Measurements from ENCODE around the gene CRYGB. TPM values are rescaled to one million over a fixed set of nuclear protein-coding genes. Genes with fewer than 3 reads are reported as not detected.

Gene CRYGB, protein sequence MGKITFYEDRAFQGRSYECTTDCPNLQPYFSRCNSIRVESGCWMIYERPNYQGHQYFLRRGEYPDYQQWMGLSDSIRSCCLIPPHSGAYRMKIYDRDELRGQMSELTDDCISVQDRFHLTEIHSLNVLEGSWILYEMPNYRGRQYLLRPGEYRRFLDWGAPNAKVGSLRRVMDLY
- 254 TPM for total RNA-seq

DNA sequence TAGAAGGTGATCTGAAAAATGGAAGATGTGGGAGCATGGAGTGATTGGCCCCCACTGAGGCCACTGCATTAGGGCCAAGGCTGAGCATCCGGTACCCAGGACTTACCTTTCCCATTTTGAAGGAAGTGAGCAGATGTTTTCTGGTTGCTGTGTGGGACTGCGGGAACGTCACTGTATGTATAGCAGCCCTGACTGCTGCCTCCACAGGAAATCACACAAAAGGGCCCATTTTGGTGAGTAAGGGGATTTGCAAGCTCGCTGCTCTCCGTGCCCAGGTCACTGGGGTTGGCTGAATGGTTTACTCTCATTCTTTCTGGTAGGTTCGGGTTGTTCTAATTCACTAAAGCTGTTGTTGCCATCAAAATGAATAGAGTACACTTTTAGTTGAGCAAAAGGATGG is at the start of gene CRYGB:
TSS of gene CRYGB (minus strand) at position 153 of the 400 bp plus-strand sequence. CDS start at position 115, 38 bp downstream.

DNA sequence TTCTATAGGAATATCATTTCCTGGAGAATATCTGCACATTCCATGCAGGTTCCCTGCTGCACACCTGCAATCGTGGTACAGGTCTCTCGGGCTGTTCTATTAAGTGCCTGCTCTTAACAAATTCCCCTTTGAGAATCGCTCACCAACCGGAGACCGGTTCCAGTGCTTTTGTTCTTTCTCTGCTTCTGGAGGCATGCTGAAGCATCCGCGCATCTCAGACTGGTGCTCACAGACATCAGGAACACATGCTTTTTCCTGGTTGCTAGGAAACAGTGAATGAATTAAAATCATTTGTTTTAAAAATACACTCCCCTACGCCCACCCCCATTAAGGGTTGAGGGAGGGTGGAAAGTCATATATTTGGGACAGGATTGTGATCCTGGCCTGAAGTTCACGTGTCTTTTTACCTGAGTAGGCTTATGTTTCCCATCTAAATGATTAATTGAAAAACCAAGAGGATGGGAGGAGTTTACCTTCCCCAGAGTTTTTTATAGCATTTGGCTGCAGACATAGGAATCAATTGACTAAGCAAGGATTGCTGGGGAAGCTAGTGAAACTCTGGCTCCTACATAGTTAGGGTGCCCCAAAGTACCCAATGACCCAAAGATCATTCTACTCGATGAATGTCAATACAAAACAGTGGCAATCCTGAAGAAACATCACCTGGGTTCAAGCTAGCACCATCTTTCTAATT is 44.0 kb upstream of the CRYGB start, which contains the start of gene C2orf80:
TSS of gene C2orf80 (minus strand) at position 221 of the 694 bp plus-strand sequence. CDS start 3,044 bp downstream, outside the sequence.

DNA sequence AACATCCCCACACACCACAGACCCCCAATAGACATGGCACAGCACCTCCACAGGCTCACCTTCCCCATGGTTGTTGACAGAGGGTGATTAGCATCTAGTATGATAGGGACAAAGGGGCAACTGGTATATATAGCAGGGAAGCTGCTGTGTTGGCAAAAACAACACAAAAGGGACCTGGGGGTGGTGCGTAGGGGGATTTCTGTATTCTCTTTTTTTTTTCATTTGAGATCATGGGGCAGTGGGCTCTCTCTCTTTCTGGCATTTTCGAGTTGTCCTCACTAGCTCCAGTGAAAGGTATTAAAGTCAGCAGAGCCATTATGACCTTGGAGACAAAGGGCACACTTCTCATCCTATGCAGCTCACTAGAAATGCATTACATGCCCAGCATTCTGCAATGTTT is 17.5 kb upstream of the CRYGB start, which contains the start of gene CRYGA:
TSS of gene CRYGA (minus strand) at position 101 of the 400 bp plus-strand sequence. CDS start at position 68, 33 bp downstream.

DNA sequence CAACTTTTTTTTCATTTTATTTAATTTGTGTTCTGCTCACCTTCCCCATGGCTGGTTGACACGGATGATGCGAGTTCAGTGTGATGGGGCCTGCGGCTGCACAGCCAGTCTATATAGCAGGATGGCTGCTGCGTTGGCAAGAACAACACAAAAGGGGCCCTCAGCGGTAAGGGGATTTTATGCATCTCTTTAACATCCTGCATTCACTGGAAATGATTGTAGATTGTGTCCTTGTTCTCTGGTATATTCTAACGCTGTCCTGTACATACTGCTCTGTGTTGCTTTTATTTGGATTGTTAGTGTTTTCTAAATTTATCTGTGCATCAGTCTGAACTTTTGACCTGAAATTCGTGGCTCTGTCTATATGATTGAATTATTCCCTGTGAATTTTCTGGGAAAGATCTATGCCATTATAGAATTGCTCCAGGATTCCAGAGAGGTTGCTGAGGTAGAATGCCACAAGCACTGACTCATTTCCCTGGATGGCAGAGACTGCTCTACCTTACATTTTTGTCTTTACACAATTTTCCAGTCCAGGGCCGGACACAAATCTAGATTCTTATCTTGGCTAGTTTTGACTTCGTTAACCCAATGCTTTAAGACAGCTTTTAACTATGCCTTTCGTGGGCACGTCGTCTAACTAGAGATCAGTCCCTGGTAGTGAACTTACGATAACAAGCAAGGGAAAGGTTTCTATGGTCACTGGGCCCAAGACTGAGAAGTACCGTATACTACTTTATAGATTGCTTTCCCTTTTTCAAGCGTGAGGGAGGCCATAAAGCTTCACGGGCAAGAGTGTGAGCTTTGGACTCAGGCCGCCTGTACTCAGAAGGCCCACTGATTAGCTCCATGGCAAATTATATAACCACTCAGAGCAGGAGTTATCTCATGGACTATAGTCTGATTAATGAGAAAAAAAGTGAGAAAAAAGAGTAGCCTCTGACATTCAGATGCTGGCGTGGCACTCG is 15.9 kb downstream of the CRYGB start, which contains the start of gene CRYGC:
TSS of gene CRYGC (minus strand) at position 85 of the 968 bp plus-strand sequence. CDS start at position 49, 36 bp downstream.

DNA sequence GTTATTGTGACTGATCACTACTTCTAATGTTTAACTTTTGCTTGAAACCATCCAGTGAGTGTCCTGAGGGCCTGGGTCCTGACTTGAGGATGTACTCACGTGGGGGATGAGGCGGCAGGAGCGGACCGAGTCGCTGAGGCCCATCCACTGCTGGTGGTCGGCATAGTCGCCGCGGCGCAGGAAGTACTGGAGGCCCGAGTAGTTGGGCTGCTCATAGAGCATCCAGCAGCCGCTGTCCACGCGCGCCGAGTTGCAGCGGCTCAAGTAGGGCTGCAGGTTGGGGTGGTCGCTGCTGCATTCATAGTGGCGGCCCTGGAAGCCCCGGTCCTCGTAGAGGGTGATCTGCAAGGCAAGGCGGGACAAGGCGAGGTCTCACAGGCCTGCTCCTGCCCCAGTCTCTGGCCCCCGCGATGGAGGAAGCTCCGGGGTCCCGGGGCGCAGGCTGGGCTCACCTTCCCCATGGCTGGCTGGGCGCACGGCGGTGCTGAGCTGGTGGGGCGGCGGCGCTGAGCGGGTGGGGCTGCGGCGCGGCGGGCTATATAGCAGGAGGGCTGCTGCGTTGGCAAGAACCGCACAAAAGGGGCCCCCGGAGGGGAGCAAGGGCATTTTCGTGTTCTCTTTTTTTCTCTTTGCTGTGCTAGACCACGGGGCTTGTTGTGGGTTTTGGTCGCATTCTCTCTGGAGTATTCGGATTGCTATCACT is 21.8 kb downstream of the CRYGB start, which contains the start of gene CRYGD:
TSS of gene CRYGD (minus strand) at position 512 of the 703 bp plus-strand sequence. CDS start at position 461, 51 bp downstream.

Other genes starting within 250 kb of the CRYGB start
- gene PLEKHM3, start 120.6 kb downstream of the CRYGB start, total RNA-seq: 60.8 TPM
- 823 TPM for gene CRYGD, start 21.6 kb downstream of the CRYGB start, total RNA-seq
- 1,741 TPM for gene CRYGC, start 16.3 kb downstream of the CRYGB start, total RNA-seq
- 885 TPM for gene CRYGA, start 17.4 kb upstream of the CRYGB start, total RNA-seq
- gene C2orf80, start 43.9 kb upstream of the CRYGB start, total RNA-seq: not detected
- gene IDH1, start 108.9 kb upstream of the CRYGB start, total RNA-seq: 83.5 TPM
- gene PIKFYVE, start 120.1 kb upstream of the CRYGB start, total RNA-seq: 59.4 TPM